ENCODE data around the gene EYA2. TPM values are rescaled to one million over a fixed set of nuclear protein-coding genes. Genes with fewer than 3 reads are reported as not detected.

The EYA2 gene
- total RNA-seq, 1 donor from 2014 or later, result 0.62 TPM

- ATAC-seq (ENCODE audit: low read depth) (no peak), DNase-seq (no peak)
- Mint-ChIP-seq H3K9me3 (peaks cover 18% of the 10 kb centered on the region), H3K36me3 (ENCODE audit: low read depth) (no peaks in the 10 kb centered on the region), H3K4me1 (no peaks in the 10 kb centered on the region), H3K4me3 (no peak overlapping the region), H3K27ac (no peak overlapping the region), H3K27me3 (peaks cover 18% of the 10 kb centered on the region)
- ChIA-PET POLR2A (no interaction called here), CTCF (no interaction called here)
- intact Hi-C loops (cut with micrococcal nuclease), result no loop called here
- TF ChIP-seq, protein P1, sequence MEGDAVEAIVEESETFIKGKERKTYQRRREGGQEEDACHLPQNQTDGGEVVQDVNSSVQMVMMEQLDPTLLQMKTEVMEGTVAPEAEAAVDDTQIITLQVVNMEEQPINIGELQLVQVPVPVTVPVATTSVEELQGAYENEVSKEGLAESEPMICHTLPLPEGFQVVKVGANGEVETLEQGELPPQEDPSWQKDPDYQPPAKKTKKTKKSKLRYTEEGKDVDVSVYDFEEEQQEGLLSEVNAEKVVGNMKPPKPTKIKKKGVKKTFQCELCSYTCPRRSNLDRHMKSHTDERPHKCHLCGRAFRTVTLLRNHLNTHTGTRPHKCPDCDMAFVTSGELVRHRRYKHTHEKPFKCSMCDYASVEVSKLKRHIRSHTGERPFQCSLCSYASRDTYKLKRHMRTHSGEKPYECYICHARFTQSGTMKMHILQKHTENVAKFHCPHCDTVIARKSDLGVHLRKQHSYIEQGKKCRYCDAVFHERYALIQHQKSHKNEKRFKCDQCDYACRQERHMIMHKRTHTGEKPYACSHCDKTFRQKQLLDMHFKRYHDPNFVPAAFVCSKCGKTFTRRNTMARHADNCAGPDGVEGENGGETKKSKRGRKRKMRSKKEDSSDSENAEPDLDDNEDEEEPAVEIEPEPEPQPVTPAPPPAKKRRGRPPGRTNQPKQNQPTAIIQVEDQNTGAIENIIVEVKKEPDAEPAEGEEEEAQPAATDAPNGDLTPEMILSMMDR (IDR thresholded peaks at IDR 0.05), result no peak
Observed at GRCh38 chr20:47062226-47062890, 167.7 kb downstream of the EYA2 start.

DNA sequence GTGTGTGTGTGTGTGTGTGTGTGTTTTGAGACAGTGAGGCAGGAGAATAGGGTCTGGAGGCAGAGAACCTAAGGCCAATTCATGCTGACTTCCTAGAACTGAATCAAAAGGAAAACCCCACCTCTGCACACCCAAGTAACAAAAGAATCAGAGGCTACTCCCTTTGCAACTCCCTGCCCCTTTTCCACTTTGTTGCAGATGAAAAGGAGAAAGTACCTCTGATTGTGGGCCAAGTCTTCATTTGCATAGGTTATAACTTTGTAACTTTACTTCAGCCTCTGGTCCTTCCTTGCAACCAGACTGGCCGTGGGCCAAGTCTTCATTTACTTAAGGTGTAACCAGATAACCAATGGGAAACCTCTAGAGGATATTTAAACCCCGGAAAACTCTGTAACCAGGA, 168.8 kb downstream of the EYA2 start:
- ATAC-seq (ENCODE audit: low read depth) (no peak), DNase-seq (no peak)
- CTCF ChIA-PET, result no interaction called here
- Mint-ChIP-seq H3K9me3 (peaks cover 25% of the 10 kb centered on the region), H3K4me3 (no peak overlapping the region), H3K4me1 (no peaks in the 10 kb centered on the region), H3K27me3 (peaks cover 10% of the 10 kb centered on the region), H3K27ac (no peak overlapping the region), H3K36me3 (ENCODE audit: low read depth) (no peaks in the 10 kb centered on the region)
- TF ChIP-seq, protein P1 (IDR thresholded peaks at IDR 0.05), result no peak
- POLR2A ChIA-PET, result no interaction called here
- intact Hi-C loops (cut with micrococcal nuclease), result no loop called here

GRCh38 chr20:47063808-47064207, 169.2 kb downstream of the EYA2 start:
- DNase-seq, result no peak
- no peak overlapping the region for H3K27ac Mint-ChIP-seq
- no peak overlapping the region for H3K4me3 Mint-ChIP-seq
- no peaks in the 10 kb centered on the region for H3K4me1 Mint-ChIP-seq
- peaks cover 28% of the 10 kb centered on the region for H3K9me3 Mint-ChIP-seq
- ChIA-PET CTCF (no interaction called here), POLR2A (no interaction called here)
- no peaks in the 10 kb centered on the region for H3K36me3 Mint-ChIP-seq (ENCODE audit: low read depth)
- TF ChIP-seq, protein P1 (IDR thresholded peaks at IDR 0.05), result no peak
- no peak for ATAC-seq (ENCODE audit: low read depth)
- intact Hi-C loops (cut with micrococcal nuclease), result no loop called here
- H3K27me3 Mint-ChIP-seq, result peaks cover 7% of the 10 kb centered on the region

- ChIA-PET CTCF (no interaction called here), POLR2A (no interaction called here)
- no peak overlapping the region for H3K27ac Mint-ChIP-seq
- intact Hi-C loops (cut with micrococcal nuclease), result no loop called here
- peaks cover 28% of the 10 kb centered on the region for H3K9me3 Mint-ChIP-seq
- peaks cover 5% of the 10 kb centered on the region for H3K27me3 Mint-ChIP-seq
- TF ChIP-seq, protein P1 (IDR thresholded peaks at IDR 0.05), result no peak
- DNase-seq (no peak), ATAC-seq (ENCODE audit: low read depth) (no peak)
- H3K4me1 Mint-ChIP-seq, result no peaks in the 10 kb centered on the region
- H3K4me3 Mint-ChIP-seq, result no peak overlapping the region
- no peaks in the 10 kb centered on the region for H3K36me3 Mint-ChIP-seq (ENCODE audit: low read depth)
Observed at GRCh38 chr20:47066484-47067270, 172.0 kb downstream of the EYA2 start.

GRCh38 chr20:47067776-47068175, 173.1 kb downstream of the EYA2 start:
- CTCF ChIA-PET, result no interaction called here
- intact Hi-C loops (cut with micrococcal nuclease), result no loop called here
- TF ChIP-seq, protein P1 (IDR thresholded peaks at IDR 0.05), result no peak

More at GRCh38 chr20:47067776-47068175, 173.1 kb downstream of the EYA2 start:
- ATAC-seq (ENCODE audit: low read depth) (no peak), DNase-seq (no peak)
- Mint-ChIP-seq H3K27ac (no peak overlapping the region), H3K4me1 (no peaks in the 10 kb centered on the region), H3K36me3 (ENCODE audit: low read depth) (no peaks in the 10 kb centered on the region), H3K4me3 (no peak overlapping the region), H3K27me3 (peaks cover 5% of the 10 kb centered on the region), H3K9me3 (peaks cover 28% of the 10 kb centered on the region)
- POLR2A ChIA-PET, result no interaction called here
